DND-41 (cell line): ENCODE data around the gene CYSRT1.

Experiments used
- ATAC-seq: fragments of 200-7000 bp; cut with Tn5 transposase; 3 replicates; pipeline ENCODE4 v1.9.1; 2021; ENCODE audit warnings: low read depth; ENCODE audit not compliant: insufficient read depth
- DNase-seq: peaks from one replicate; pipeline ENCODE4 v3.0.0-alpha.2; 2020
- H2AFZ ChIP-seq: 2 replicates; pipeline ENCODE4 v1.6.0; 2012; ENCODE audit warnings: low read depth, low read length
- H3K27ac ChIP-seq: 2 replicates; pipeline ENCODE4 v1.5.1; 2012; ENCODE audit warnings: low read length, inconsistent platforms
- H3K27me3 ChIP-seq: fragments of 200-600 bp; sonication (generic); 2 replicates; pipeline ENCODE4 v1.6.0; 2012; ENCODE audit warnings: low read length, mild to moderate bottlenecking, inconsistent platforms; ENCODE audit not compliant: insufficient read depth, poor library complexity
- H3K36me3 ChIP-seq: 2 replicates; pipeline ENCODE4 v1.5.1; 2012; ENCODE audit warnings: low read length, inconsistent platforms; ENCODE audit not compliant: insufficient read depth
- H3K4me1 ChIP-seq: 2 replicates; pipeline ENCODE4 v1.5.1; 2012; ENCODE audit warnings: mild to moderate bottlenecking, low read length; ENCODE audit not compliant: insufficient read depth
- H3K4me2 ChIP-seq: 2 replicates; pipeline ENCODE4 v1.6.0; 2012; ENCODE audit warnings: mild to moderate bottlenecking, moderate library complexity, low read length, inconsistent platforms; ENCODE audit not compliant: insufficient read depth
- H3K4me3 ChIP-seq, 2 experiments: fragments of 200-600 bp in 1 of 2; shearing (Covaris generic) in 1 of 2; 2 replicates each; pipeline ENCODE4 v1.5.1; 2012 to 2016; ENCODE audit warnings: inconsistent platforms in 2 of 2, low read length in 2 of 2, mild to moderate bottlenecking in 2 of 2, low read depth in 1 of 2, moderate library complexity in 1 of 2
- H3K79me2 ChIP-seq: 2 replicates; pipeline ENCODE4 v1.6.0; 2012; ENCODE audit warnings: low read length, inconsistent platforms; ENCODE audit not compliant: insufficient read depth
- H3K9ac ChIP-seq: 2 replicates; pipeline ENCODE4 v1.6.0; 2012; ENCODE audit warnings: low read depth, mild to moderate bottlenecking, inconsistent platforms, low read length, moderate library complexity
- H3K9me3 ChIP-seq: 2 replicates; pipeline ENCODE4 v1.5.1; 2012; ENCODE audit warnings: low read length, moderate library complexity, mild to moderate bottlenecking, inconsistent platforms; ENCODE audit not compliant: insufficient read depth, severe bottlenecking
- H4K20me1 ChIP-seq: 2 replicates; pipeline ENCODE4 v1.6.0; 2012; ENCODE audit warnings: low read length; ENCODE audit not compliant: insufficient read depth
- EZH2 ChIP-seq: IDR thresholded peaks from 3 replicates; pipeline ENCODE4 v1.6.1; 2012; ENCODE audit warnings: borderline replicate concordance, low read depth, mild to moderate bottlenecking, moderate library complexity, low read length, inconsistent platforms; ENCODE audit not compliant: severe bottlenecking
- TF ChIP-seq, protein P1 (sequence below): IDR thresholded peaks from 2 replicates; pipeline ENCODE4 v1.5.1; 2012; ENCODE audit warnings: borderline replicate concordance, low read length, moderate library complexity, mild to moderate bottlenecking; ENCODE audit not compliant: poor library complexity, severe bottlenecking; ENCODE audit errors: extremely low read depth

The CYSRT1 gene

DNA sequence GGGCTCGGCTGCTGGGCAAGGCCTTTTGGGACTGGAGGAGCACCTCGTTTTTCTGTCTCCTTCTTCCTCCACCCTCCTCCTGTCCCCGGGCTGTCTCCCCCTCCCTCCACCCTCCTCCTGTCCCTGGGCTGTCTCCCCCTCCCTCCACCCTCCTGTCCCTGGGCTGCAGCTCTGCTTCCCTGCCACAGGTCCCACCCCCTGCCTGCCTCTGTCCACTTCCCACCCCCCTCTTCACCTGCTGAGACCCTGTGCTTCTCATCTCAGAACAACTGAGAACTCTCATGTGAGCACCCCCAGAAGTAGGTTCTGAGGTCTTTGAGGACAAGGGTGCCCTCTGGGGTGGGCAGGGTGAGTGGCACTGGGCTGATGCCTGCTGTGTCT, 46.7 kb downstream of the CYSRT1 start:
- Histone ChIP-seq H4K20me1 (peaks cover 46% of the 10 kb centered on the region), H3K4me2 (no peak overlapping the region), H3K36me3 (peaks cover 46% of the 10 kb centered on the region), H3K27ac (no peak overlapping the region), H3K4me3 (no peak overlapping the region), H2AFZ (no peak overlapping the region), H3K27me3 (no peaks in the 10 kb centered on the region), H3K4me1 (no peaks in the 10 kb centered on the region), H3K9me3 (no peaks in the 10 kb centered on the region), H3K9ac (no peak overlapping the region), H3K79me2 (0 out of 2 replicates have a peak, but pooled peaks cover 2% of the 10 kb centered on the region)
- DNase-seq = no peak
- TF ChIP-seq EZH2 = no peak
- TF ChIP-seq, protein P1, sequence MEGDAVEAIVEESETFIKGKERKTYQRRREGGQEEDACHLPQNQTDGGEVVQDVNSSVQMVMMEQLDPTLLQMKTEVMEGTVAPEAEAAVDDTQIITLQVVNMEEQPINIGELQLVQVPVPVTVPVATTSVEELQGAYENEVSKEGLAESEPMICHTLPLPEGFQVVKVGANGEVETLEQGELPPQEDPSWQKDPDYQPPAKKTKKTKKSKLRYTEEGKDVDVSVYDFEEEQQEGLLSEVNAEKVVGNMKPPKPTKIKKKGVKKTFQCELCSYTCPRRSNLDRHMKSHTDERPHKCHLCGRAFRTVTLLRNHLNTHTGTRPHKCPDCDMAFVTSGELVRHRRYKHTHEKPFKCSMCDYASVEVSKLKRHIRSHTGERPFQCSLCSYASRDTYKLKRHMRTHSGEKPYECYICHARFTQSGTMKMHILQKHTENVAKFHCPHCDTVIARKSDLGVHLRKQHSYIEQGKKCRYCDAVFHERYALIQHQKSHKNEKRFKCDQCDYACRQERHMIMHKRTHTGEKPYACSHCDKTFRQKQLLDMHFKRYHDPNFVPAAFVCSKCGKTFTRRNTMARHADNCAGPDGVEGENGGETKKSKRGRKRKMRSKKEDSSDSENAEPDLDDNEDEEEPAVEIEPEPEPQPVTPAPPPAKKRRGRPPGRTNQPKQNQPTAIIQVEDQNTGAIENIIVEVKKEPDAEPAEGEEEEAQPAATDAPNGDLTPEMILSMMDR = no peak
- no peak for ATAC-seq

DNA sequence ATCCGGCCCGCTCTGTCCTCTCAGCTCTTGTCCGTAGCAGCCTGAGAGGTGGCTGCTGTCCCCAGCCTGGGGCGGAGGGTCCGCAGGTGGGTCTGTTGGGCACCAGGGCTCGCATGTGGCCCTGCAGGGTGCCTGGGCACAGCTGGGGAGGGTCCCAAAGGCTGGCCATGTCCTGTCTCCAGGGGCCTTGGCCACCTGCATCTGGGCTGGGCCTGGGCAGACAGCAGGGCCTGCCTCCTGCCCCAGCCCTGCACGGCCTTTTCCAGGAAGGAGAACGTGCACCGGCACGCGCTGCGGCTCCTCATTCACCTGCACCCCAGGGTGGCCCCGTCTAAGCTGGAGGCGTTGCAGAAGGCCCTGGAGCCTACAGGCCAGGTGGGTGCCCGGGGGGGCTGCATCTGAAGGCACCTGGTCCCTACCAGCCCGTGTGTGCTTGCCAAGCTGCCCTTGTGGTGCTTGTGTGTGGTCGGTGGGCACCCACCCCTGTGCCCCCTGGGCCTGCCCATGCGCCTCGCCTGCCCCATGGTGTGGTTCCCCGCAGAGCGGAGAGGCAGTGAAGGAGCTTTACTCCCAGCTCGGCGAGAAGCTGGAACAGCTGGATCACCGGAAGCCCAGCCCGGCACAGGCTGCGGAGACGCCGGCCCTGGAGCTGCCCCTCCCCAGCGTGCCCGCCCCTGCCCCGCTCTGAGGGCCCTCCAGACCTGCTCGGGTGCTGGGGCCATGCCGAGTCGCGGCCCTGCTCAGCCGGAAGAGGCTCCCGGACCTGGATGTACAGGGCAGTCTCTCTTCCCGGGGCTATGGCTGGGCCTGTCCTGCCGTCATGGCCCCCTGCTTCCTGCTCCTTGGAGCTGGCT, 47.5 kb downstream of the CYSRT1 start:
- Histone ChIP-seq H3K27ac (no peak overlapping the region), H3K36me3 (peaks cover 42% of the 10 kb centered on the region), H3K9me3 (no peaks in the 10 kb centered on the region), H3K4me3 (no peak overlapping the region), H3K27me3 (no peaks in the 10 kb centered on the region), H4K20me1 (peaks cover 46% of the 10 kb centered on the region), H3K4me2 (no peak overlapping the region), H3K9ac (no peak overlapping the region), H3K79me2 (0 out of 2 replicates have a peak, but pooled peaks cover 2% of the 10 kb centered on the region), H2AFZ (no peak overlapping the region), H3K4me1 (no peaks in the 10 kb centered on the region)
- TF ChIP-seq, protein P1 = no peak
- no peak for TF ChIP-seq EZH2
- ATAC-seq (no peak), DNase-seq (no peak)

DNA sequence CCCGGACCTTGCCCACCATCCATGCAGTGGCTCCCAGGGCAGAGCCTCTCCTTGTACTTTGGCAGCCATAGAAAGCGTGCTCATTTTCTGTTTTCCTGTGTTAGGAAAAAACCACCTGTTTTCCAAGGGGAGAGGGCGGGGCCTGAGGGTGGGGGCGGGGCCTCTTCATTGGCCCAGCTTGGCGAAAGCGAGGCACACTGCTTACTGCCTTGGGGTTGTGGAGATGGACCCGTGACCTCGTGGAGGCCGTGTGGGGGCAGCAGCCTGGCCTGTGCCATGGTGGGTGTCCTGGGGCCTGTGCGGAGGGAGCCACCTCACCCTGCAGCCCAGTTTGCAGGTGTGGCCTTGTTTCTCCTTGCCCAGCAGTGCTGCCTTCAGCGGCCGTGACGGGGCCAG, 48.1 kb downstream of the CYSRT1 start:
- Histone ChIP-seq H4K20me1 (peaks cover 41% of the 10 kb centered on the region), H3K9ac (no peak overlapping the region), H3K4me2 (no peak overlapping the region), H3K9me3 (no peaks in the 10 kb centered on the region), H2AFZ (no peak overlapping the region), H3K27ac (no peak overlapping the region), H3K36me3 (peaks cover 37% of the 10 kb centered on the region), H3K4me1 (no peaks in the 10 kb centered on the region), H3K27me3 (no peaks in the 10 kb centered on the region), H3K4me3 (no peak overlapping the region), H3K79me2 (0 out of 2 replicates have a peak, but pooled peaks cover 2% of the 10 kb centered on the region)
- DNase-seq = no peak
- no peak for TF ChIP-seq EZH2
- TF ChIP-seq, protein P1 = no peak
- ATAC-seq = no peak
